ENCODE data around the gene DSP.

Gene DSP

GRCh38 chr6:7566107-7566506 is 24.6 kb downstream of the DSP start:
- DNase-seq = no peak

GRCh38 chr6:7566617-7567173 is 25.2 kb downstream of the DSP start:
- DNase-seq = no peak

GRCh38 chr6:7568021-7568420 is 26.6 kb downstream of the DSP start:
- DNase-seq = no peak

- DNase-seq = no peak
These were observed 27.6 kb downstream of the DSP start for GRCh38 chr6:7569082-7569481.

GRCh38 chr6:7572213-7572943 is 30.9 kb downstream of the DSP start:
- DNase-seq = no peak

GRCh38 chr6:7574500-7574899 is 33.0 kb downstream of the DSP start:
- DNase-seq = no peak

- no peak for DNase-seq
These were observed 37.0 kb downstream of the DSP start for GRCh38 chr6:7578516-7578915.

- DNase-seq = no peak
These were observed 37.5 kb downstream of the DSP start for GRCh38 chr6:7578931-7579330.

GRCh38 chr6:7579851-7580250 is 38.4 kb downstream of the DSP start:
- no peak for DNase-seq

- no peak for DNase-seq
These were observed 39.1 kb downstream of the DSP start for GRCh38 chr6:7580537-7580926.

GRCh38 chr6:7580927-7581618 is 39.6 kb downstream of the DSP start:
- no peak for DNase-seq

GRCh38 chr6:7585287-7585930 is 43.9 kb downstream of the DSP start:
- no peak for DNase-seq

- DNase-seq = no peak
These were observed 46.2 kb downstream of the DSP start for GRCh38 chr6:7587631-7588100.

GRCh38 chr6:7588506-7588905 is 47.0 kb downstream of the DSP start:
- DNase-seq = no peak

GRCh38 chr6:7589221-7589620 is 47.8 kb downstream of the DSP start:
- no peak for DNase-seq

GRCh38 chr6:7589949-7590917 is 48.8 kb downstream of the DSP start, which contains the start of gene SNRNP48:
TSS of gene SNRNP48 (plus strand) at chr6:7590198. CDS start at chr6:7590258, 60 bp downstream.
- DNase-seq = peak; percentile 79 to 90 (median 86)

GRCh38 chr6:7590918-7591302 is 49.4 kb downstream of the DSP start:
- no peak for DNase-seq

GRCh38 chr6:7591770-7592169 is 50.3 kb downstream of the DSP start:
- DNase-seq = no peak

- DNase-seq = no peak
These were observed 51.8 kb downstream of the DSP start for GRCh38 chr6:7593229-7593628.

- DNase-seq = no peak
These were observed 53.2 kb downstream of the DSP start for GRCh38 chr6:7594579-7595125.

GRCh38 chr6:7604003-7604402 is 62.5 kb downstream of the DSP start:
- DNase-seq = no peak

- no peak for DNase-seq
These were observed 63.0 kb downstream of the DSP start for GRCh38 chr6:7604506-7604905.

Data from stimulated activated naive CD4-positive, alpha-beta T cell (primary cell).